ENCODE data around the gene FBF1.
"Not testable (repeated sequence)": the region's sequence is repeated elsewhere in the genome, so short reads cannot be mapped to it uniquely, and the experiment has no call there.

Gene FBF1

GRCh38 chr17:75872434-75873351 lies 68.1 kb downstream of the FBF1 start:
- DNase-seq = no peak

- not testable (repeated sequence) for DNase-seq
Measured at GRCh38 chr17:75870228-75870627, 70.6 kb downstream of the FBF1 start.

- no peak for DNase-seq
Measured at GRCh38 chr17:75869282-75870141, 71.3 kb downstream of the FBF1 start.

- not testable (repeated sequence) for DNase-seq
Measured at GRCh38 chr17:75868730-75869281, 72.0 kb downstream of the FBF1 start.

- not testable (repeated sequence) for DNase-seq
Measured at GRCh38 chr17:75865404-75866188, 75.2 kb downstream of the FBF1 start.

- not testable (repeated sequence) for DNase-seq
Measured at GRCh38 chr17:75864887-75865286, 76.0 kb downstream of the FBF1 start.

GRCh38 chr17:75864448-75864871 lies 76.4 kb downstream of the FBF1 start:
- no peak for DNase-seq

GRCh38 chr17:75861927-75862317 lies 78.9 kb downstream of the FBF1 start:
- no peak for DNase-seq

Data from NCI-H1417 treated with DMSO at 0.1 percent for 48 hours (cell line).